ENCODE results near the gene BMP8B. TPM values are rescaled to one million over a fixed set of nuclear protein-coding genes. Genes with fewer than 3 reads are reported as not detected.
"Not testable (repeated sequence)": the region's sequence is repeated elsewhere in the genome, so short reads cannot be mapped to it uniquely, and the experiment has no call there.

Gene BMP8B
- total and polyA plus RNA-seq, 2 donors (not counting 1 experiment from before 2014, with no cell fraction given) = 1.5 to 2.3 TPM

DNA sequence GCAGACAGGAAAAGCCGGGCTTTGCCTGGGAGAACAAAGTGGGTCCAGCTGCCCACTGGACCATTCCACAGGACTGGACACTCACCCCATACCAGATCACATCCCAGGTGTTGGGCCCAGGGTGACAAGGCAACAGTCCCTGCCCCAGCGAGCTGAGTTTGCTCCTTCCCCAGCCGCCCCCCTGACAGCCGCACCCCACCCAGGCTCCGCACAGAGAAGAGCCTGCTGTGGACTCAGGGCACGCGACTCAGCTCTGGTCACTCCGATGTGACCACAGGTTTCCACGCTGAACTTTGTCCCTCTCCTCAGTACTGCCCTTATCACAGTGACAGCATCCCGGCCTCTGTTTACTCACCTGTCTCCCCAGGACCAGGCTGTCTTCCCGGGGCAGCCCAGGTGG, 1.2 kb downstream of the BMP8B start:
- H2AFZ ChIP-seq (ENCODE audit: insufficient read depth, low read depth, low read length, poor library complexity, severe bottlenecking) = no peak overlapping the region
- no peak overlapping the region for H3K4me3 ChIP-seq (ENCODE audit: control extremely low read depth in 1 of 5, extremely low read depth in 1 of 5, insufficient read depth in 1 of 5, low read depth in 2 of 5, low read length in 4 of 5)
- no peaks in the 10 kb centered on the region for H4K20me1 ChIP-seq (ENCODE audit: control insufficient read depth, insufficient read depth, low read length, poor library complexity, severe bottlenecking)
- H3K9me3 ChIP-seq (ENCODE audit: control extremely low read depth in 1 of 3, control insufficient read depth in 2 of 3, insufficient read depth in 1 of 3, low read length in 2 of 3) = no peaks in the 10 kb centered on the region
- no peaks in the 10 kb centered on the region for H3K79me2 ChIP-seq (ENCODE audit: control insufficient read depth, insufficient read depth, low read length)
- Mint-ChIP-seq H3K27ac (peak overlapping the region; percentile 68), H3K27me3 (peaks cover 15% of the 10 kb centered on the region), H3K4me3 (peak overlapping the region; percentile 75), H3K4me1 (peaks cover 18% of the 10 kb centered on the region), H3K9me3 (ENCODE audit: insufficient read depth) (no peaks in the 10 kb centered on the region)
- DNase-seq (no peak), ATAC-seq (ENCODE audit: low read depth) (no peak)
- ChIA-PET CTCF (interaction anchor here (0.6 to 1.2 kb wide), 2 partner anchors 13 to 30 kb away, joined by 3 to 5 read pairs; no protein-coding TSS in a partner anchor), POLR2A (interaction anchor here (0.6 kb wide), 1 partner anchor 215 kb away, joined by 4 read pairs; no protein-coding TSS in a partner anchor)
- intact Hi-C loops (cut with micrococcal nuclease) = no loop called here
- no peak overlapping the region for H3K27ac ChIP-seq (ENCODE audit: low read length in 2 of 2)
- H3K27me3 ChIP-seq (replicated peaks in 1 of 4; ENCODE audit: control extremely low read depth in 1 of 4, control insufficient read depth in 3 of 4, insufficient read depth in 4 of 4, low read length in 3 of 4) = peaks cover 0 to 16% (median 0%) of the 10 kb centered on the region in 4 experiments
- H3K36me3 ChIP-seq (replicated peaks in 1 of 2; ENCODE audit: control extremely low read depth in 1 of 2, control insufficient read depth in 1 of 2, extremely low read depth in 1 of 2, insufficient read depth in 2 of 2, low read length in 1 of 2) = no peaks in the 10 kb centered on the region
- no peak overlapping the region for H3K4me2 ChIP-seq (replicated peaks; ENCODE audit: low read depth, low read length, poor library complexity, severe bottlenecking)
- H3K9ac ChIP-seq (ENCODE audit: low read length) = no peak overlapping the region
- TF ChIP-seq, protein P1, sequence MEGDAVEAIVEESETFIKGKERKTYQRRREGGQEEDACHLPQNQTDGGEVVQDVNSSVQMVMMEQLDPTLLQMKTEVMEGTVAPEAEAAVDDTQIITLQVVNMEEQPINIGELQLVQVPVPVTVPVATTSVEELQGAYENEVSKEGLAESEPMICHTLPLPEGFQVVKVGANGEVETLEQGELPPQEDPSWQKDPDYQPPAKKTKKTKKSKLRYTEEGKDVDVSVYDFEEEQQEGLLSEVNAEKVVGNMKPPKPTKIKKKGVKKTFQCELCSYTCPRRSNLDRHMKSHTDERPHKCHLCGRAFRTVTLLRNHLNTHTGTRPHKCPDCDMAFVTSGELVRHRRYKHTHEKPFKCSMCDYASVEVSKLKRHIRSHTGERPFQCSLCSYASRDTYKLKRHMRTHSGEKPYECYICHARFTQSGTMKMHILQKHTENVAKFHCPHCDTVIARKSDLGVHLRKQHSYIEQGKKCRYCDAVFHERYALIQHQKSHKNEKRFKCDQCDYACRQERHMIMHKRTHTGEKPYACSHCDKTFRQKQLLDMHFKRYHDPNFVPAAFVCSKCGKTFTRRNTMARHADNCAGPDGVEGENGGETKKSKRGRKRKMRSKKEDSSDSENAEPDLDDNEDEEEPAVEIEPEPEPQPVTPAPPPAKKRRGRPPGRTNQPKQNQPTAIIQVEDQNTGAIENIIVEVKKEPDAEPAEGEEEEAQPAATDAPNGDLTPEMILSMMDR (IDR thresholded peaks at IDR 0.05) = no peak
- TF ChIP-seq EZH2 (IDR thresholded peaks at IDR 0.05; ENCODE audit: borderline replicate concordance, insufficient read depth, low read depth, low read length, poor library complexity, severe bottlenecking) = no peak
- 89% methylated on average over 8 of the region's 11 CpGs for WGBS (ENCODE audit: insufficient coverage)
- peaks cover 5 to 7% of the 10 kb centered on the region in 2 donors for H3K4me1 ChIP-seq (ENCODE audit: control insufficient read depth in 2 of 2, insufficient read depth in 2 of 2, low read length in 2 of 2)

DNA sequence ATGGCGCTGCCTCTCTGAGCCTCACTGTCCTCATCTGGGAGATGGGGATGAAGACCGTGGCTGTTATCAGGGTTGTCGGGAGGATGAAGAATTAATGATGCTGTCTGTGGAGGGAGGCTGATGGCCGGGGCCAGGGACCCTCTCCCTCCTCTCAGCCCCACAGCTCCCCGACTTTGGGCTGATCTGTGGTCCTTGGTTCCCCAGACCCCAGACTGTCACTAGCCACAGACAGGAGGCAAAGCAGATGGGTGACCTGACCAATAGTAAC, 1.6 kb downstream of the BMP8B start:
- ATAC-seq (ENCODE audit: low read depth); intact Hi-C loops (cut with micrococcal nuclease); H3K4me2 ChIP-seq (replicated peaks; ENCODE audit: low read depth, low read length, poor library complexity, severe bottlenecking); POLR2A ChIA-PET; H3K4me3 ChIP-seq (ENCODE audit: control extremely low read depth in 1 of 5, extremely low read depth in 1 of 5, insufficient read depth in 1 of 5, low read depth in 2 of 5, low read length in 4 of 5); H3K9ac ChIP-seq (ENCODE audit: low read length); H3K79me2 ChIP-seq (ENCODE audit: control insufficient read depth, insufficient read depth, low read length); H4K20me1 ChIP-seq (ENCODE audit: control insufficient read depth, insufficient read depth, low read length, poor library complexity, severe bottlenecking); H3K9me3 ChIP-seq (ENCODE audit: control extremely low read depth in 1 of 3, control insufficient read depth in 2 of 3, insufficient read depth in 1 of 3, low read length in 2 of 3); H3K9me3 Mint-ChIP-seq (ENCODE audit: insufficient read depth); H3K4me1 ChIP-seq (ENCODE audit: control insufficient read depth in 2 of 2, insufficient read depth in 2 of 2, low read length in 2 of 2); H2AFZ ChIP-seq (ENCODE audit: insufficient read depth, low read depth, low read length, poor library complexity, severe bottlenecking); H3K27ac ChIP-seq (ENCODE audit: low read length in 2 of 2); H3K36me3 ChIP-seq (replicated peaks in 1 of 2; ENCODE audit: control extremely low read depth in 1 of 2, control insufficient read depth in 1 of 2, extremely low read depth in 1 of 2, insufficient read depth in 2 of 2, low read length in 1 of 2); DNase-seq: not testable (repeated sequence)
- peak overlapping the region; percentile 75 for H3K4me3 Mint-ChIP-seq
- peaks cover 17% of the 10 kb centered on the region for H3K4me1 Mint-ChIP-seq
- peaks cover 0 to 16% (median 0%) of the 10 kb centered on the region in 4 experiments for H3K27me3 ChIP-seq (replicated peaks in 1 of 4; ENCODE audit: control extremely low read depth in 1 of 4, control insufficient read depth in 3 of 4, insufficient read depth in 4 of 4, low read length in 3 of 4)
- CTCF ChIA-PET = interaction anchor here (0.6 kb wide), 1 partner anchor 13 kb away, joined by 5 read pairs; no protein-coding TSS in a partner anchor
- WGBS (ENCODE audit: insufficient coverage) = 100% methylated on average over 2 of the region's 5 CpGs
- H3K27ac Mint-ChIP-seq = peak overlapping the region; percentile 26
- peaks cover 15% of the 10 kb centered on the region for H3K27me3 Mint-ChIP-seq

DNA sequence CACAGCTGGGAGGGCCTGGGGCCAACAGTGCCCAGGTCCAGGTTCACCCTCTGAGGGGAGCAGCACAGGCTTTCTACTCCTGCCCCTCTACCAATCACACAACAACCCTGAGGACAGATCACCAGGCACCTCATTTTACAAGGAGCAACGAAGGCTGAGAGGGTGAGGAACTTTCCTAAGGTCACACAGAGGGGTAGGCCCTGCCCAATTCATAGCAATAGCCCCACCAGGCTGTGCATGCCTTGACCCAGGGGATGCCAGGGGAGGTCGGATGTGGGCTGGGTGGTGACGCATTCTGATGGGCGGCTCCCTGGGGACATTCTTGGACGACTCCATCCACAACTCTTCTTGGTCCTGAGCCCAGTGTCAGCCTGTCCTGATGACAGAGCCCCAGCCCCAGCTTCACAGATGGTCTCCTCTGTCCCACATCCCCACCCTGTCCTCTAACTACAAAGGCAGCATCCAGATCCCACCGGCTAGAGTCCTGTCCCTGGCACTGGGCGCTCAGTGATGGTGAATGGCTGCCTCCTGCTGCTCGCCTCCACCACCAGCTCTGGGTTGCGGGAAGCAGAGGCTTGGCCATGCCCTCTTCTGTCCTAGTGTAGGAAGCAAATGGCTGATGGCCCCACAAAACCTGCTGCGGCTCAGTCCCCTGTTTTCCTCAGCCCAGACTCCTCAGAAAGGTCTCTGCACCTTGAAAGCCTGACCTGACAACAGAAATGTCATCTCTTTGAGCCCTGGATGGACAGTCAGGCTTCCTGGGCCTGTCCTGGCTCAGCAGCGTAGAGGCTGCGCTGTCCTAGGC, 2.2 kb downstream of the BMP8B start:
- H3K9ac ChIP-seq (ENCODE audit: low read length); H3K27ac ChIP-seq (ENCODE audit: low read length in 2 of 2); intact Hi-C loops (cut with micrococcal nuclease); H3K36me3 ChIP-seq (replicated peaks in 1 of 2; ENCODE audit: control extremely low read depth in 1 of 2, control insufficient read depth in 1 of 2, extremely low read depth in 1 of 2, insufficient read depth in 2 of 2, low read length in 1 of 2); CTCF ChIA-PET; H3K4me1 ChIP-seq (ENCODE audit: control insufficient read depth in 2 of 2, insufficient read depth in 2 of 2, low read length in 2 of 2); H3K9me3 ChIP-seq (ENCODE audit: control extremely low read depth in 1 of 3, control insufficient read depth in 2 of 3, insufficient read depth in 1 of 3, low read length in 2 of 3); H3K4me3 ChIP-seq (ENCODE audit: control extremely low read depth in 1 of 5, extremely low read depth in 1 of 5, insufficient read depth in 1 of 5, low read depth in 2 of 5, low read length in 4 of 5); H4K20me1 ChIP-seq (ENCODE audit: control insufficient read depth, insufficient read depth, low read length, poor library complexity, severe bottlenecking); DNase-seq; H3K9me3 Mint-ChIP-seq (ENCODE audit: insufficient read depth); ATAC-seq (ENCODE audit: low read depth); H3K79me2 ChIP-seq (ENCODE audit: control insufficient read depth, insufficient read depth, low read length); H3K4me2 ChIP-seq (replicated peaks; ENCODE audit: low read depth, low read length, poor library complexity, severe bottlenecking); H2AFZ ChIP-seq (ENCODE audit: insufficient read depth, low read depth, low read length, poor library complexity, severe bottlenecking): not testable (repeated sequence)
- Mint-ChIP-seq H3K4me3 (peak overlapping the region; percentile 75), H3K27ac (peak overlapping the region; percentile 27), H3K27me3 (peaks cover 14% of the 10 kb centered on the region), H3K4me1 (peaks cover 17% of the 10 kb centered on the region)
- peaks cover 0 to 16% (median 0%) of the 10 kb centered on the region in 4 experiments for H3K27me3 ChIP-seq (replicated peaks in 1 of 4; ENCODE audit: control extremely low read depth in 1 of 4, control insufficient read depth in 3 of 4, insufficient read depth in 4 of 4, low read length in 3 of 4)
- 100% methylated on average over 7 of the region's 12 CpGs for WGBS (ENCODE audit: insufficient coverage)
- POLR2A ChIA-PET = interaction anchor here (1.1 kb wide), 1 partner anchor 12 kb away, joined by 3 read pairs; no protein-coding TSS in a partner anchor

All from B cell (primary cell).